RWPE2 (cell line): ENCODE data around the gene ZNF518B.

Experiments
- ATAC-seq: fragments of 200-7000 bp; cut with Tn5 transposase; 3 replicates; pipeline ENCODE4 v1.9.1; 2021; ENCODE audit warnings: low read depth
- DNase-seq: peaks from one replicate; pipeline ENCODE4 v3.0.0-alpha.2; 2020; ENCODE audit warnings: low spot score
- H3K27ac ChIP-seq: fragments of 450-650 bp; 2 replicates; pipeline ENCODE4 v1.5.1; 2017; ENCODE audit warnings: mild to moderate bottlenecking; ENCODE audit not compliant: poor library complexity, severe bottlenecking
- H3K27me3 ChIP-seq: fragments of 250-450 bp; sonication (Bioruptor Pico); 2 replicates; pipeline ENCODE4 v1.5.1; 2021; ENCODE audit warnings: mild to moderate bottlenecking, moderate library complexity; ENCODE audit not compliant: insufficient read depth, poor library complexity, severe bottlenecking
- H3K36me3 ChIP-seq: fragments of 250-450 bp; sonication (Bioruptor Pico); 2 replicates; pipeline ENCODE4 v1.5.1; 2020; ENCODE audit warnings: low read depth, mild to moderate bottlenecking, moderate library complexity
- H3K4me1 ChIP-seq: fragments of 250-450 bp; sonication (Bioruptor Pico); 2 replicates; pipeline ENCODE4 v1.5.1; 2021; ENCODE audit warnings: mild to moderate bottlenecking, moderate library complexity; ENCODE audit not compliant: insufficient read depth, poor library complexity, severe bottlenecking
- H3K4me3 ChIP-seq: fragments of 250-450 bp; sonication (Bioruptor Pico); 2 replicates; pipeline ENCODE4 v1.5.1; 2021; ENCODE audit warnings: mild to moderate bottlenecking, moderate library complexity; ENCODE audit not compliant: severe bottlenecking
- H3K9me3 ChIP-seq: fragments of 250-450 bp; sonication (Bioruptor Pico); 2 replicates; pipeline ENCODE4 v1.5.1; 2021; ENCODE audit warnings: mild to moderate bottlenecking, moderate library complexity; ENCODE audit not compliant: severe bottlenecking
- CTCF ChIP-seq: fragments of 450-650 bp; IDR thresholded peaks from one replicate; pipeline ENCODE4 v1.5.1; 2017; ENCODE audit warnings: mild to moderate bottlenecking, moderate library complexity; ENCODE audit not compliant: poor library complexity, severe bottlenecking

ZNF518B gene

GRCh38 chr4:10416441-10416840 lies 40.8 kb downstream of the ZNF518B start:
- TF ChIP-seq CTCF: no peak
- Histone ChIP-seq H3K36me3 (no peaks in the 10 kb centered on the region), H3K27me3 (no peaks in the 10 kb centered on the region), H3K9me3 (no peaks in the 10 kb centered on the region), H3K27ac (no peak overlapping the region), H3K4me3 (no peak overlapping the region), H3K4me1 (no peaks in the 10 kb centered on the region)
- DNase-seq (no peak), ATAC-seq (no peak)

- no peak overlapping the region for H3K27ac ChIP-seq
- no peak overlapping the region for H3K4me3 ChIP-seq
- no peaks in the 10 kb centered on the region for H3K9me3 ChIP-seq
- DNase-seq: no peak
- no peak for ATAC-seq
- H3K36me3 ChIP-seq: no peaks in the 10 kb centered on the region
- no peaks in the 10 kb centered on the region for H3K27me3 ChIP-seq
- TF ChIP-seq CTCF: no peak
- no peaks in the 10 kb centered on the region for H3K4me1 ChIP-seq
Measured at GRCh38 chr4:10413177-10413576, 44.0 kb downstream of the ZNF518B start.

- Histone ChIP-seq H3K9me3 (no peaks in the 10 kb centered on the region), H3K36me3 (no peaks in the 10 kb centered on the region)
- no peak for ATAC-seq
Measured at GRCh38 chr4:10405672-10406071, 51.6 kb downstream of the ZNF518B start.

GRCh38 chr4:10403633-10404445 lies 53.4 kb downstream of the ZNF518B start:
- Histone ChIP-seq H3K36me3 (no peaks in the 10 kb centered on the region), H3K27me3 (no peaks in the 10 kb centered on the region), H3K27ac (no peak overlapping the region), H3K9me3 (no peaks in the 10 kb centered on the region), H3K4me1 (no peaks in the 10 kb centered on the region), H3K4me3 (no peak overlapping the region)
- no peak for DNase-seq
- peak; percentile 70; the same call in 2 of the 3 replicates for ATAC-seq
- TF ChIP-seq CTCF: peak; percentile 78

More at GRCh38 chr4:10405672-10406071, 51.6 kb downstream of the ZNF518B start:
- Histone ChIP-seq H3K4me3 (no peak overlapping the region), H3K27me3 (no peaks in the 10 kb centered on the region), H3K4me1 (no peaks in the 10 kb centered on the region), H3K27ac (no peak overlapping the region)
- no peak for DNase-seq
- TF ChIP-seq CTCF: no peak

GRCh38 chr4:10395971-10396580 lies 61.1 kb downstream of the ZNF518B start:
- peak; percentile 71 for DNase-seq
- H3K27me3 ChIP-seq: no peaks in the 10 kb centered on the region
- ATAC-seq: peak; percentile 92
- H3K27ac ChIP-seq: peak overlapping the region; percentile 72
- peaks cover 10% of the 10 kb centered on the region for H3K4me1 ChIP-seq
- H3K4me3 ChIP-seq: no peak overlapping the region
- no peak for TF ChIP-seq CTCF
- H3K9me3 ChIP-seq: no peaks in the 10 kb centered on the region
- H3K36me3 ChIP-seq: no peaks in the 10 kb centered on the region
